SU-DHL-6 (cell line): ENCODE data around the gene FFAR1.

Experiments
- H2AFZ ChIP-seq: fragments of 200-600 bp; sonication (generic); 2 replicates; pipeline ENCODE4 v1.6.1; 2014; ENCODE audit warnings: low read depth, mild to moderate bottlenecking, moderate library complexity, mixed read lengths, antibody characterized with exemption, low read length; ENCODE audit not compliant: severe bottlenecking
- H3F3A ChIP-seq: fragments of 200-600 bp; shearing (Covaris generic); 2 replicates; pipeline ENCODE4 v1.6.0; 2016; ENCODE audit warnings: antibody characterized with exemption, mild to moderate bottlenecking; ENCODE audit not compliant: insufficient read depth
- H3K27ac ChIP-seq: fragments of 200-600 bp; sonication (generic); 2 replicates; pipeline ENCODE4 v1.5.1; 2016; ENCODE audit warnings: low read depth, mild to moderate bottlenecking, low read length, moderate library complexity, mixed read lengths
- H3K27me3 ChIP-seq: fragments of 200-600 bp; sonication (generic), shearing (Covaris generic); 2 replicates; pipeline ENCODE4 v1.6.0; 2014; ENCODE audit warnings: mild to moderate bottlenecking, low read length
- H3K36me3 ChIP-seq: fragments of 200-600 bp; sonication (generic); 2 replicates; pipeline ENCODE4 v1.6.1; 2014; ENCODE audit warnings: mild to moderate bottlenecking, low read length, mixed read lengths
- H3K4me2 ChIP-seq: fragments of 300-600, 200-600 bp; shearing (Covaris generic), sonication (generic); 2 replicates; pipeline ENCODE4 v1.6.0; 2014; ENCODE audit warnings: low read length, low read depth, mild to moderate bottlenecking; ENCODE audit not compliant: poor library complexity, severe bottlenecking
- H3K4me3 ChIP-seq: fragments of 200-600 bp; sonication (generic); 2 replicates; pipeline ENCODE4 v1.5.1; 2014; ENCODE audit warnings: antibody characterized with exemption, low read length, mild to moderate bottlenecking, mixed read lengths; ENCODE audit not compliant: insufficient read depth, poor library complexity, severe bottlenecking
- H3K79me2 ChIP-seq: fragments of 200-600 bp; sonication (generic); 2 replicates; pipeline ENCODE4 v1.6.1; 2014; ENCODE audit warnings: mild to moderate bottlenecking, low read length, moderate library complexity; ENCODE audit not compliant: insufficient read depth
- H3K9ac ChIP-seq: fragments of 200-600 bp; sonication (generic); 2 replicates; pipeline ENCODE4 v1.7.0; 2014; ENCODE audit warnings: mild to moderate bottlenecking, low read length
- H3K9me2 ChIP-seq: fragments of 200-600 bp; sonication (generic); replicated peaks from 2 replicates; pipeline ENCODE4 v1.6.1; 2014; ENCODE audit warnings: low read length; ENCODE audit not compliant: insufficient read depth
- H3K9me3 ChIP-seq: fragments of 200-600 bp; sonication (generic); 2 replicates; pipeline ENCODE4 v1.6.1; 2014; ENCODE audit warnings: low read length, mixed read lengths; ENCODE audit not compliant: insufficient read depth
- H4K20me1 ChIP-seq: fragments of 200-600 bp; sonication (generic); 2 replicates; pipeline ENCODE4 v1.6.1; 2014; ENCODE audit warnings: low read depth, mild to moderate bottlenecking, antibody characterized with exemption, low read length, moderate library complexity, mixed read lengths
- CTCF ChIP-seq: fragments of 200-600 bp; sonication (generic); IDR thresholded peaks from one replicate; pipeline ENCODE4 v1.5.1; 2017; ENCODE audit warnings: antibody characterized with exemption, mild to moderate bottlenecking, low read length, moderate library complexity; ENCODE audit not compliant: insufficient read depth, poor library complexity, severe bottlenecking
- EZH2phosphoT487 ChIP-seq: fragments of 200-600 bp; sonication (generic), shearing (Covaris generic); conservative IDR thresholded peaks from 2 replicates; pipeline ENCODE4 v1.6.1; 2018; ENCODE audit warnings: mild to moderate bottlenecking, antibody characterized with exemption, low read length, moderate library complexity, mixed read lengths

FFAR1 gene

GRCh38 chr19:35353635-35354034 lies 5.9 kb downstream of the FFAR1 start:
- TF ChIP-seq CTCF (no peak), EZH2phosphoT487 (no peak)
- Histone ChIP-seq H3K36me3 (no peaks in the 10 kb centered on the region), H4K20me1 (no peaks in the 10 kb centered on the region), H3K27me3 (no peaks in the 10 kb centered on the region), H3K27ac (no peak overlapping the region), H3K79me2 (no peaks in the 10 kb centered on the region), H3K4me3 (no peak overlapping the region), H3K9me2 (no peaks in the 10 kb centered on the region), H2AFZ (no peak overlapping the region), H3K4me2 (no peak overlapping the region), H3K9ac (no peak overlapping the region), H3K9me3 (no peaks in the 10 kb centered on the region), H3F3A (peaks cover 10% of the 10 kb centered on the region)

GRCh38 chr19:35354898-35355297 lies 7.2 kb downstream of the FFAR1 start:
- no peak overlapping the region for H3K4me3 ChIP-seq
- no peaks in the 10 kb centered on the region for H4K20me1 ChIP-seq
- TF ChIP-seq EZH2phosphoT487 (no peak), CTCF (no peak)
- no peak overlapping the region for H3K27ac ChIP-seq
- H3F3A ChIP-seq, result no peaks in the 10 kb centered on the region
- H3K9me2 ChIP-seq, result no peaks in the 10 kb centered on the region
- H2AFZ ChIP-seq, result no peak overlapping the region
- H3K36me3 ChIP-seq, result no peaks in the 10 kb centered on the region
- H3K9ac ChIP-seq, result no peak overlapping the region
- H3K4me2 ChIP-seq, result no peak overlapping the region
- no peaks in the 10 kb centered on the region for H3K27me3 ChIP-seq
- no peaks in the 10 kb centered on the region for H3K9me3 ChIP-seq
- H3K79me2 ChIP-seq, result no peaks in the 10 kb centered on the region

GRCh38 chr19:35355791-35356460 lies 8.2 kb downstream of the FFAR1 start:
- no peak for TF ChIP-seq CTCF
- no peak for TF ChIP-seq EZH2phosphoT487
- H3K4me2 ChIP-seq, result no peak overlapping the region

More at GRCh38 chr19:35355791-35356460, 8.2 kb downstream of the FFAR1 start:
- Histone ChIP-seq H3K27ac (no peak overlapping the region), H3K36me3 (no peaks in the 10 kb centered on the region), H3F3A (no peaks in the 10 kb centered on the region), H3K27me3 (no peaks in the 10 kb centered on the region), H3K9me3 (no peaks in the 10 kb centered on the region), H2AFZ (no peak overlapping the region), H3K79me2 (no peaks in the 10 kb centered on the region), H3K9ac (no peak overlapping the region), H4K20me1 (no peaks in the 10 kb centered on the region), H3K4me3 (no peak overlapping the region), H3K9me2 (no peaks in the 10 kb centered on the region)
